HEK293 (cell line): ENCODE data around the gene LCN10.

Source experiments
- CTCF ChIA-PET: fragments of 350-600 bp; formaldehyde crosslinking; extraction: SDS; loops from one replicate; lab custom pipeline; 2021; ENCODE audit warnings: antibody characterized with exemption; lab: Yijun Ruan, JAX
- POLR2A ChIA-PET: fragments of 300-600 bp; formaldehyde crosslinking; extraction: SDS; loops from one replicate; lab custom pipeline; 2020; ENCODE audit warnings: antibody characterized with exemption, inconsistent platforms; lab: Yijun Ruan, JAX
- H3K27ac ChIP-seq: fragments of 200-500 bp; sonication (Bioruptor generic); 2 replicates; pipeline ENCODE4 v1.5.1; 2014; ENCODE audit warnings: low read depth, low read length, control low read depth, inconsistent platforms; ENCODE audit errors: extremely low read depth
- H3K36me3 ChIP-seq, 2 experiments: fragments of 200-500 bp in 1 of 2; sonication (Bioruptor generic) in 1 of 2; 1 replicate in 1 of 2; 2 replicates in 1 of 2; pipeline ENCODE4 v1.5.1; 2014 to 2017; ENCODE audit warnings: inconsistent platforms in 2 of 2, low read length in 2 of 2; ENCODE audit not compliant: control insufficient read depth in 2 of 2, insufficient read depth in 1 of 2
- H3K4me1 ChIP-seq: fragments of 200-500 bp; sonication (Bioruptor generic); 2 replicates; pipeline ENCODE4 v1.5.1; 2014; ENCODE audit warnings: mild to moderate bottlenecking, low read length, inconsistent platforms; ENCODE audit not compliant: control insufficient read depth, insufficient read depth
- H3K4me3 ChIP-seq: 2 replicates; pipeline ENCODE4 v1.5.1; 2011; ENCODE audit warnings: low read depth, mild to moderate bottlenecking, control low read depth, low read length, moderate library complexity
- H3K9me3 ChIP-seq: fragments of 200-500 bp; sonication (Bioruptor generic); 2 replicates; pipeline ENCODE4 v1.5.1; 2014; ENCODE audit warnings: low read depth, low read length, inconsistent platforms; ENCODE audit not compliant: control insufficient read depth, insufficient read depth
- SP3 ChIP-seq: fragments of 450-650 bp; formaldehyde crosslinking; IDR thresholded peaks from 2 replicates; pipeline ENCODE4 v1.5.1; 2016; ENCODE audit warnings: missing biosample characterization, missing genetic modification characterization
- ZBTB21 ChIP-seq: fragments of 450-650 bp; formaldehyde crosslinking; IDR thresholded peaks from 2 replicates; pipeline ENCODE4 v1.5.1; 2017; ENCODE audit warnings: missing biosample characterization, missing genetic modification characterization
- ZBTB8A ChIP-seq: fragments of 450-650 bp; formaldehyde crosslinking; IDR thresholded peaks from 2 replicates; pipeline ENCODE4 v1.5.1; 2016; ENCODE audit warnings: missing biosample characterization, missing genetic modification characterization
- ZNF211 ChIP-seq: fragments of 450-650 bp; formaldehyde crosslinking; IDR thresholded peaks from 2 replicates; pipeline ENCODE4 v1.5.1; 2016; ENCODE audit warnings: low read depth, missing biosample characterization, missing genetic modification characterization
- ZNF324 ChIP-seq: fragments of 450-650 bp; formaldehyde crosslinking; IDR thresholded peaks from 2 replicates; pipeline ENCODE4 v1.5.1; 2016; ENCODE audit warnings: missing biosample characterization, missing genetic modification characterization
- ZNF366 ChIP-seq: fragments of 450-650 bp; formaldehyde crosslinking; conservative IDR thresholded peaks from 2 replicates; pipeline ENCODE4 v1.5.1; 2016; ENCODE audit warnings: missing biosample characterization, missing genetic modification characterization
- ZNF488 ChIP-seq: fragments of 450-650 bp; formaldehyde crosslinking; IDR thresholded peaks from 2 replicates; pipeline ENCODE4 v1.5.1; 2016; ENCODE audit warnings: missing biosample characterization, missing genetic modification characterization
- ZNF560 ChIP-seq: fragments of 450-650 bp; formaldehyde crosslinking; IDR thresholded peaks from 2 replicates; pipeline ENCODE4 v1.5.1; 2017; ENCODE audit warnings: missing biosample characterization, missing genetic modification characterization, borderline replicate concordance
- ZSCAN23 ChIP-seq: fragments of 450-650 bp; formaldehyde crosslinking; IDR thresholded peaks from 2 replicates; pipeline ENCODE4 v1.5.1; 2016; ENCODE audit warnings: missing biosample characterization, missing genetic modification characterization
- TF ChIP-seq, protein P1 (sequence below): fragments of 450-650 bp; formaldehyde crosslinking; IDR thresholded peaks from 2 replicates; pipeline ENCODE4 v1.5.1; 2016; ENCODE audit warnings: missing biosample characterization, missing genetic modification characterization
- TF ChIP-seq, protein P2 (sequence below): sonication (generic); formaldehyde crosslinking; IDR thresholded peaks from 2 replicates; pipeline ENCODE4 v1.8.1; 2022; ENCODE audit warnings: mild to moderate bottlenecking, moderate library complexity, missing genetic modification reagents
- TF ChIP-seq, protein P3 (sequence below): fragments of 450-650 bp; formaldehyde crosslinking; IDR thresholded peaks from 2 replicates; pipeline ENCODE4 v1.5.1; 2016; ENCODE audit warnings: missing biosample characterization, missing genetic modification characterization

Gene LCN10

DNA sequence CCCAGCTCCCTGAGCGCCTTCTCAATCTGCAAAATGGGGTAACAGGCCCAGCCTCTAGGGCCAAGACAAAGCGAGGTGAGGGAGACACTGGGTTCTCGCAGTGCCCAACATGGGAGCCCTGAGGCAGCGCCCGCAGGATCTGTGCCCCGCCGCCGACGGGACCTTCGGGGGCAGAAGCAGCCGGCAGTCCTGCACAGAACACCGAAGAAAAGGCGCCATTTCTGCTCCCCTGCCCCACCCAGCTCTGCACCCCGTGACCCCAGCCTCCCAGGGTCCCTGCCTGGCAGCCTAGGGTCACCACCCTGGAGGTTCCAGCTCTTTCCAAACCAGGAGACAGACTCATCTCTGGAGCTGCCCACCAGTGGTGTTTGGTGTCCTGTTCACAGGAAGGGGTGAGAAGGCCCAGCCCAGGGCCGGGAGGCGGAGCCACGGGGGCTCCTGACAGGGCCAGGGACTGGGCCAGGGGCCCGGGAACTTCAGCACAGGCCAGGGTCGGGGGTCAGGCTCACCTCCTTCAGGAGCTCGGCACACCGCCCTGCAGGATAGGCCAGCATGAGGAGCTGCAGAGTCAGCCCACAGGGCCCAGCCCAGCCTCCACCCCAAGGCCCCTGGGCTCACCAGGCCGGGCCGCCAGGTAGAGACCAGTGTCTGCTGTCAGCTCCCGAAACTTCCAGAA lies 12.0 kb upstream of the LCN10 start:
- TF ChIP-seq ZBTB21 (tag by site-specific recombination): no peak
- Histone ChIP-seq H3K4me1 (no peaks in the 10 kb centered on the region), H3K36me3 (no peaks in the 10 kb centered on the region), H3K27ac (no peak overlapping the region), H3K9me3 (no peaks in the 10 kb centered on the region), H3K4me3 (no peak overlapping the region)
- CTCF ChIA-PET: interaction anchor here (0.5 to 0.7 kb wide), 4 partner anchors 13 to 888 kb away, joined by 3 read pairs; no protein-coding TSS in a partner anchor
- POLR2A ChIA-PET: interaction anchor here (0.5 kb wide), 1 partner anchor 23 kb away, joined by 4 read pairs; no protein-coding TSS in a partner anchor

DNA sequence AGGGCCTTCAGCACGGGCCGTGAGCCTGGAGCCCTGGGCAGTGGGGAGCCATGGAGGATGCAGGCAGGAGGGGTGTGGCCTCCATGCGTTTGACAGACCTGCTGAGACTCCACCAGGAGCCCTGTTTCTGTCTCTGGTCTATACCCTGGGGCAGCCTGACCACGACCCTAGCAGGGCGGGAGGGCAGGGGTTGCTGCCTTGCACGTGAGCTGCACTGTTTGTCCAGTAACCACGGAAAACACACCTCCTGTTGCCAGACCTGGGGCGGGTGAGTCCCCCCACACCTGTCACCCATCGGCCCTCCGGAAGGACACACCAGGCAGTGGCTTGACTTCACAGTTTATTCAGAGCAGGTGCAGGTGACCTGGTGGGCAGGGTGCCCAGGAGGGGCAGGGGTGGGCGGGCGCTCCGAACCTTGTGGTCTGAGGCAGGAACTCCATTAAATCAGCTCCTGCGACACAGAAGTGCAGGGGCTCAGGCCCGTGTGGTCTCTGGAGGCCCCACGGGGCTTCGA lies 11.4 kb upstream of the LCN10 start:
- H3K9me3 ChIP-seq: no peaks in the 10 kb centered on the region
- no peaks in the 10 kb centered on the region for H3K4me1 ChIP-seq
- H3K36me3 ChIP-seq: no peaks in the 10 kb centered on the region
- POLR2A ChIA-PET: no interaction called here
- TF ChIP-seq ZBTB8A (tag by site-specific recombination) (no peak), ZSCAN23 (tag by site-specific recombination) (no peak), ZNF560 (tag by site-specific recombination) (no peak), ZNF324 (tag by site-specific recombination) (no peak), ZBTB21 (tag by site-specific recombination) (no peak), ZNF488 (no peak), ZNF211 (tag by site-specific recombination) (no peak), SP3 (no peak), ZNF366 (tag by site-specific recombination) (no peak)
- TF ChIP-seq, protein P1, sequence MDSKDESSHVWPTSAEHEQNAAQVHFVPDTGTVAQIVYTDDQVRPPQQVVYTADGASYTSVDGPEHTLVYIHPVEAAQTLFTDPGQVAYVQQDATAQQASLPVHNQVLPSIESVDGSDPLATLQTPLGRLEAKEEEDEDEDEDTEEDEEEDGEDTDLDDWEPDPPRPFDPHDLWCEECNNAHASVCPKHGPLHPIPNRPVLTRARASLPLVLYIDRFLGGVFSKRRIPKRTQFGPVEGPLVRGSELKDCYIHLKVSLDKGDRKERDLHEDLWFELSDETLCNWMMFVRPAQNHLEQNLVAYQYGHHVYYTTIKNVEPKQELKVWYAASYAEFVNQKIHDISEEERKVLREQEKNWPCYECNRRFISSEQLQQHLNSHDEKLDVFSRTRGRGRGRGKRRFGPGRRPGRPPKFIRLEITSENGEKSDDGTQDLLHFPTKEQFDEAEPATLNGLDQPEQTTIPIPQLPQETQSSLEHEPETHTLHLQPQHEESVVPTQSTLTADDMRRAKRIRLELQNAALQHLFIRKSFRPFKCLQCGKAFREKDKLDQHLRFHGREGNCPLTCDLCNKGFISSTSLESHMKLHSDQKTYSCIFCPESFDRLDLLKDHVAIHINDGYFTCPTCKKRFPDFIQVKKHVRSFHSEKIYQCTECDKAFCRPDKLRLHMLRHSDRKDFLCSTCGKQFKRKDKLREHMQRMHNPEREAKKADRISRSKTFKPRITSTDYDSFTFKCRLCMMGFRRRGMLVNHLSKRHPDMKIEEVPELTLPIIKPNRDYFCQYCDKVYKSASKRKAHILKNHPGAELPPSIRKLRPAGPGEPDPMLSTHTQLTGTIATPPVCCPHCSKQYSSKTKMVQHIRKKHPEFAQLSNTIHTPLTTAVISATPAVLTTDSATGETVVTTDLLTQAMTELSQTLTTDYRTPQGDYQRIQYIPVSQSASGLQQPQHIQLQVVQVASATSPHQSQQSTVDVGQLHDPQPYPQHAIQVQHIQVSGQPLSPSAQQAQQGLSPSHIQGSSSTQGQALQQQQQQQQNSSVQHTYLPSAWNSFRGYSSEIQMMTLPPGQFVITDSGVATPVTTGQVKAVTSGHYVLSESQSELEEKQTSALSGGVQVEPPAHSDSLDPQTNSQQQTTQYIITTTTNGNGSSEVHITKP (tag by site-specific recombination): no peak
- TF ChIP-seq, protein P2, sequence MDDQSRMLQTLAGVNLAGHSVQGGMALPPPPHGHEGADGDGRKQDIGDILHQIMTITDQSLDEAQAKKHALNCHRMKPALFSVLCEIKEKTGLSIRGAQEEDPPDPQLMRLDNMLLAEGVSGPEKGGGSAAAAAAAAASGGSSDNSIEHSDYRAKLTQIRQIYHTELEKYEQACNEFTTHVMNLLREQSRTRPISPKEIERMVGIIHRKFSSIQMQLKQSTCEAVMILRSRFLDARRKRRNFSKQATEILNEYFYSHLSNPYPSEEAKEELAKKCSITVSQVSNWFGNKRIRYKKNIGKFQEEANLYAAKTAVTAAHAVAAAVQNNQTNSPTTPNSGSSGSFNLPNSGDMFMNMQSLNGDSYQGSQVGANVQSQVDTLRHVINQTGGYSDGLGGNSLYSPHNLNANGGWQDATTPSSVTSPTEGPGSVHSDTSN: no peak
- TF ChIP-seq, protein P3, sequence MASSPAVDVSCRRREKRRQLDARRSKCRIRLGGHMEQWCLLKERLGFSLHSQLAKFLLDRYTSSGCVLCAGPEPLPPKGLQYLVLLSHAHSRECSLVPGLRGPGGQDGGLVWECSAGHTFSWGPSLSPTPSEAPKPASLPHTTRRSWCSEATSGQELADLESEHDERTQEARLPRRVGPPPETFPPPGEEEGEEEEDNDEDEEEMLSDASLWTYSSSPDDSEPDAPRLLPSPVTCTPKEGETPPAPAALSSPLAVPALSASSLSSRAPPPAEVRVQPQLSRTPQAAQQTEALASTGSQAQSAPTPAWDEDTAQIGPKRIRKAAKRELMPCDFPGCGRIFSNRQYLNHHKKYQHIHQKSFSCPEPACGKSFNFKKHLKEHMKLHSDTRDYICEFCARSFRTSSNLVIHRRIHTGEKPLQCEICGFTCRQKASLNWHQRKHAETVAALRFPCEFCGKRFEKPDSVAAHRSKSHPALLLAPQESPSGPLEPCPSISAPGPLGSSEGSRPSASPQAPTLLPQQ (tag by site-specific recombination): no peak
- no peak overlapping the region for H3K27ac ChIP-seq
- CTCF ChIA-PET: interaction anchor here (0.6 to 0.8 kb wide), 3 partner anchors 26 to 887 kb away, joined by 3 read pairs; no protein-coding TSS in a partner anchor
- no peak overlapping the region for H3K4me3 ChIP-seq
